Motor neuron (in vitro differentiated cells): Measurements from ENCODE around the gene TESMIN. TPM values are rescaled to one million over a fixed set of nuclear protein-coding genes. Genes with fewer than 3 reads are reported as not detected.

ENCODE experiments used
- ATAC-seq, 8 experiments: fragments of 200-7000 bp; cut with Tn5 transposase; replicated peaks in 6 of 8; 2 replicates each; pipeline ENCODE4 v1.8.0; 2021; ENCODE audit warnings: mild to moderate bottlenecking in 8 of 8, moderate library complexity in 8 of 8
- H3K27ac ChIP-seq, 2 donors: fragments of 250-450 bp; sonication (Bioruptor Pico); 2 replicates each; pipeline ENCODE4 v1.9.0; 2021; ENCODE audit warnings: antibody characterized with exemption in 2 of 2, mild to moderate bottlenecking in 2 of 2, moderate library complexity in 1 of 2
- H3K4me1 ChIP-seq, 2 donors: fragments of 250-450 bp; sonication (Bioruptor Pico); replicated peaks in 1 of 2; 2 replicates each; pipeline ENCODE4 v1.6.1; 2021; ENCODE audit warnings: antibody characterized with exemption in 2 of 2, mild to moderate bottlenecking in 2 of 2, moderate library complexity in 1 of 2
- H3K4me3 ChIP-seq, 5 donors: fragments of 250-450 bp; sonication (Bioruptor Pico); 2 replicates each; pipeline ENCODE4 v1.9.0; 2021; ENCODE audit warnings: antibody characterized with exemption in 5 of 5, mild to moderate bottlenecking in 5 of 5, moderate library complexity in 4 of 5
- WGBS, 10 experiments: fragments of 450-650 bp; shearing (Covaris generic); methylation state at CpG; one replicate each; pipeline ENCODE4 v1.0.0; 2022; 5-methylcytosine and 5-hydroxymethylcytosine counted together
- in situ Hi-C, 9 experiments: fragments of 400-800 bp; cut with MboI; loops; one replicate each; pipeline ENCODE4 v1.15.0; 2021; ENCODE audit warnings: low sequenced_read_pairs in 9 of 9, low pct_unique_long_range_greater_than_20kb in 2 of 9; ENCODE audit not compliant: unreplicated experiment in 9 of 9
- total RNA-seq, 8 experiments: library from RNA; unstranded; fragments of 300-600 nt; gene quantifications; 2 replicates each; pipeline versions ENCODE4 v1.2.3 to v1.2.4, GENCODE V29; 2022

TESMIN gene
- total RNA-seq, 8 experiments from 2014 or later, result 0.36 to 17.8 (median 5.2) TPM

DNA sequence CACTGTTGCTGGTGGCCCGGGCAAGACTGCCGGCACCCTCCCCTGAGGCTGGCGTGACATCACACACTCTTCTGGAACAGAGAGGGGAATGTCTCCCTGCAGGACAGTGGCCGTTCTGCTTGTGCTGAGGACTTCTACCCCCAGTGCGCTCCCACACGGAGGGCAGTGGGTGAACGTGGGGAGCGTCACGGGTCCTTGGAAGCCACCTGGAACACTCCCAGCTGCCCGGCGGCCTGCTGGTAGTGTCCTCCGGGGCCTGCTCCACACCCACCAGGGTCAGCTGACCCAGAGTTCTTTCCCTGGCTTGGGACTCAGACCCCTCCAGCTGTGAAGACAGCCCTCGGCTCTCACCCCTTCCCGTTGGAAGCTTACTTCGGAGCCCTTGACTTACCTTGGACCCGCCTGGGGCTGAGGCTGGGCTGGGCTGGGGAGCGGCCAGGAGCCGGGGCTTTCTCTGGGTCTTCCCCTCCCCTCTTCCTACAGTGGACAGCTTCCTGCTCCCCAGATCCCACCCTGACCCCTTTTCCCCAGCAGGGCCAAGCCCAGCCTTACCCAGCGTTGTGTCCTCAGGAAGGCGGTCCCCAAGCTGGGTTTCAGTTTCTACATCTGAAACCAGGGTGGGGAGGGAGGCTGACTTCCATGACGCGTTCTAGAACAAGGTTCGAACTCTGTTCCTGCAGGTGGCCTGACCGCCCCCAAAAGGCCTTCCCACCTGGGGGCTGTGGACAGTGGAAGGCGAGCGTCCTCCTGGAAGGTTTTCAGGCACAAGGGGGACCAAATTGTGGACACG lies 81.8 kb downstream of the TESMIN start:
- no peak overlapping the region for H3K27ac ChIP-seq
- WGBS, 10 experiments, result 47 to 100% (median 80%) methylated on average over 1 to 7 of the region's 27 CpGs; no CpG with 5 or more reads in 5 of the 10 experiments
- no peak for ATAC-seq
- in situ Hi-C loops, result no loop called here
- H3K4me3 ChIP-seq, result no peak overlapping the region
- no peaks in the 10 kb centered on the region for H3K4me1 ChIP-seq

DNA sequence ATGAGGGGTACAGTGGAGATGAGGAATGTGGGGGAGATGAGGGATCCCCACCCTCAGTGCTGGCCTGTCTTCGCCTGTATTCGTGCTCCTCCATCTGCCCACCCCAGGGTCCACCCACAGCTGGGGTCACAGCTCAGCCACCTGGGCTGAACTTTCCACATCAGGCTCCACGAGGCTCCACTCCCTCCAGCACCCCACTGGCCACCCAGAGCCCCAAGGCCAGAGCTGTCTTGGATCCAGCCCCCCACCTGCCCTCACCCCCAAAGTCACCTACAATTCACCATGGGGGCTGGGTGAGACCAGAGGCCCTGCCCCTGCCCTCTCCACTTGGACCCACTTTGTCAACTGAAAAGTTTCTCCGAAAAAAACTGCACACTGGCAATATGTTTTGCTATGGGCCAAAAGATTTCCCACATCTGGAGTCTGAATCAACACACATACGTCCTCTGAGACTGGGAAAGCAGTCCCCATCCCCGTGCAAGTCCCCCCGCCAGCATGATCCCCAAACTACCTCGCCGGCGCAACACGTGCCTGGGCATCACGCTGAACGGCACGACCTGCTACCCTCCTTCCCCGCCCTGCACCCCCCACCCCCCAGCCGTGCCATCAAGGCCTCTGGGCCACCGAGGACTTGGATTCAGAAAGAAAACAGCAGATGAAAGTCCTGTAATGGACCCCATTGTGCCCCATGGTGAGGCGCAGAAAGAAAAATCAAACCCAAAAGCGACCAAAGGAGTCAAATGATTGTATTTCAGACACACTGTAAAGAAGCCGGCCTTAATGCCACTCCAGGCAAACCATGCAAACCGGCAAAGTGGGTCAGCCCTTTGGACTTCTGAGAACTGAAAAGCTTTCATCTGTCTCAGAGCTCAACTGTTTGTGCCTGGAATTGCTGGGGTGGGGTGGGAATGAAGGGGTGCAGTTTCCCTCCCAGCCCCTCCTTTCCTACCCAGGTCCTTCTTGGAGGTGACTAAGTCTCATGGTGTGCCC lies 83.5 kb downstream of the TESMIN start:
- WGBS, 10 experiments, result 20 to 100% (median 80%) methylated on average over 1 to 3 of the region's 21 CpGs; no CpG with 5 or more reads in 5 of the 10 experiments
- H3K27ac ChIP-seq, result no peak overlapping the region
- no peaks in the 10 kb centered on the region for H3K4me1 ChIP-seq
- in situ Hi-C loops, result no loop called here
- no peak overlapping the region for H3K4me3 ChIP-seq
- no peak for ATAC-seq

DNA sequence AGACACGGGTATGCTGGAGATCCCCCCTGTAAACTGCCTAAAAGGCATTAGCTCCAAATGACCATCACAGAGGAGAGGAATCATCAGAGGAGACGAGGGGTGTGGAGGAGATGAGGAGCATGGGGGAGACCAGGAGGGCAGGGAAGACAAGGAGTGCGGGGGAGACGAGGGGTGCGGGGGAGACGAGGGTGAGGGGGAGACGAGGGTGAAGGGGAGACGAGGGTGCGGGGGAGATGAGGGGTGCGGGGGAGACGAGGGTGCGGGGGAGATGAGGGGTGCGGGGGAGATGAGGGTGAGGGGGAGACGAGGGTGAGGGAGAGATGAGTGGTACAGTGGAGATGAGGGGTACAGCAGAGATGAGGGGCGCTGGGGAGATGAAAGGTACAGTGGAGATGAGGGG lies 84.5 kb downstream of the TESMIN start:
- no CpG with 5 or more reads among the region's 15 CpGs for WGBS, 10 experiments
- no peak for ATAC-seq
- in situ Hi-C loops, result no loop called here
- Histone ChIP-seq H3K4me1 (no peaks in the 10 kb centered on the region), H3K4me3 (no peak overlapping the region), H3K27ac (no peak overlapping the region)

DNA sequence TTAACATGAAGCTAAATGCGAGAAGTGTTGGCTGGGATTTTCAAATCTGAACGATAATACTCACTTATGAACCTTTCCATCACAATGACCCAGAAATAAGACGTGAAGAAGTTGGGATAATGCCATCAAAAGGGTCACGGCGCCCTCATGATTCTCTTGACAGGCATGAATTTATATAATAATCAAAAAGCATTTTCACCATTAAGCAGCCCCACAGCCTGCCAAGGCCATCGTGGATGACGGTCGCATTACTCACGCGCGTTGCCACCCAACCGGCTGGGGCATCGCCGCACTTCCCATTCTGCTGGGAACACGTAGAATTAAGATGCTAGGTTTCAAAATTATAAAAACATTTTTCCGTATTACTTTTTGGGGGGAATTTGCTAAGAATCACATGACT lies 85.9 kb downstream of the TESMIN start:
- H3K4me3 ChIP-seq, result no peak overlapping the region
- 70 to 100% (median 86%) methylated on average over 2 to 14 of the region's 16 CpGs; no CpG with 5 or more reads in 2 of the 10 experiments for whole genome bisulfite sequencing, 10 experiments
- no peak for ATAC-seq
- no peak overlapping the region for H3K27ac ChIP-seq
- in situ Hi-C loops, result no loop called here
- H3K4me1 ChIP-seq, result no peaks in the 10 kb centered on the region

DNA sequence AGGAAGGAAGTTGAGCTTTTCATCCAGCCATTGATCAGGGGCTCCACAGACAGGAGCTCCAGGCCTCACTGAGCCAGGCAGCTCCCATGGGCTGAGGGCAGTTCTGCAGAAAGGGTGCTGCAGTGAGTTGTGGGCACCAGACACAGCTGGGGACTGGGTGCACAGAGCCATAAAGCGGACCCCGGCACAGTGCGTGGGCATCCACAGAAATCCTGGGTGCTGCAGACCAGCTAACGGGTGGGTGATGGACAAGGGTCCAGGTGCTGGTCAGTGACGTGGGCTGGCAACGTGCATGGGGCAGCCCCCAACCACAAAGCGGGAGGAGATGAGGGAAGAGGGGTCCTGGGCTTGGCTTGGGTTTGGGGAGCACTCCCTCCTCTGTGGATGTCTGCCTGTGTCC lies 86.4 kb downstream of the TESMIN start:
- no peak for ATAC-seq
- 80 to 100% (median 93%) methylated on average over 1 to 3 of the region's 7 CpGs; no CpG with 5 or more reads in 7 of the 10 experiments for WGBS, 10 experiments
- H3K4me3 ChIP-seq, result no peak overlapping the region
- in situ Hi-C loops, result no loop called here
- no peaks in the 10 kb centered on the region for H3K4me1 ChIP-seq
- H3K27ac ChIP-seq, result no peak overlapping the region

DNA sequence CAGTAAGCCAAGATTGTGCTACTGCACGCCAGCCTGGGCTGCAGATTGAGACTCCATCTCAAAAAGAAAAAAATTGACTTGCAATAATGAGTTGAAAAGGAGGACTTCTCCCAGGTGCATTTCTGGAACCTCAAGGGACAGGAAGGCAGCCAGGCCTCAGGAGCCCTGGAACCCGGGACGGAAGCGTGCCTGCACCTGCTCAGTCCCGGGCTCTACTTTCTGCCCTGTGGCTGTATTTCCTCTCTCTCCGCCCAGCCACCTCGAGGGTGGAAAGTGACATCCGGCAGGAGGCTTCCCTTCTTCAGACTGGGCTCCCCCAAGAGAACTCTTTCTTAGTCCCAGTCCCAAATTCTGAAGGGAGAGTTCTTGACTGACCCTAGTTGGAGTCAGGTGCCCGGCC lies 87.2 kb downstream of the TESMIN start:
- H3K4me3 ChIP-seq, result no peak overlapping the region
- H3K27ac ChIP-seq, result no peak overlapping the region
- WGBS, 10 experiments, result 17 to 90% (median 67%) methylated on average over 1 to 7 of the region's 9 CpGs; no CpG with 5 or more reads in 5 of the 10 experiments
- in situ Hi-C loops, result no loop called here
- peaks cover 0 to 3% of the 10 kb centered on the region in 2 donors for H3K4me1 ChIP-seq
- ATAC-seq, result no peak

DNA sequence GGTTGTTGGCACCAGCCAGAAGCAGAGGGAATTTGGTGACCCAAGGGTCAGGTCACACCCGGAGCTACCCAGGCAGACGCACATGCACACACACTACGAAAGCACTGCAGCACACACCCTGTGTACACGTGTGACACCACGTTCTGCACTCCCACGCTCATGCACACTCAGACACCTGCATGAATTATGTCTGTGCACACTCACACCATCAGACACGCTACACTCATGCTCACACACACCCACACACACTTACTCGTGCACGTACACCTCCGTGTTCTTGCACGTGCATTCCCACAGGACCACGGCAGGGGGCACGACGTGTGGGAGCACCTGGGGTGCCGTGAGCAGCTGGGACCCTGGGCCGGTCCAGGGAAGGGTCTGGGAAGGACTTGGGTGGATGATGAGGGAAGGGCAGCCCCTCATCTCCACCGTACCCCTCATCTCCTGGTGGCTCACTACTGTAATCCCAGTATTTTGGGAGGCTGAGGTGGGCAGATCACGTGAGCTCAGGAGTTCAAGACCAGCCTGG lies 87.8 kb downstream of the TESMIN start:
- peaks cover 0 to 7% of the 10 kb centered on the region in 2 donors for H3K4me1 ChIP-seq
- no peak for ATAC-seq
- H3K27ac ChIP-seq, result no peak overlapping the region
- WGBS, 10 experiments, result 62 to 100% (median 80%) methylated on average over 1 to 11 of the region's 18 CpGs; no CpG with 5 or more reads in 4 of the 10 experiments
- no peak overlapping the region for H3K4me3 ChIP-seq
- in situ Hi-C loops, result no loop called here

DNA sequence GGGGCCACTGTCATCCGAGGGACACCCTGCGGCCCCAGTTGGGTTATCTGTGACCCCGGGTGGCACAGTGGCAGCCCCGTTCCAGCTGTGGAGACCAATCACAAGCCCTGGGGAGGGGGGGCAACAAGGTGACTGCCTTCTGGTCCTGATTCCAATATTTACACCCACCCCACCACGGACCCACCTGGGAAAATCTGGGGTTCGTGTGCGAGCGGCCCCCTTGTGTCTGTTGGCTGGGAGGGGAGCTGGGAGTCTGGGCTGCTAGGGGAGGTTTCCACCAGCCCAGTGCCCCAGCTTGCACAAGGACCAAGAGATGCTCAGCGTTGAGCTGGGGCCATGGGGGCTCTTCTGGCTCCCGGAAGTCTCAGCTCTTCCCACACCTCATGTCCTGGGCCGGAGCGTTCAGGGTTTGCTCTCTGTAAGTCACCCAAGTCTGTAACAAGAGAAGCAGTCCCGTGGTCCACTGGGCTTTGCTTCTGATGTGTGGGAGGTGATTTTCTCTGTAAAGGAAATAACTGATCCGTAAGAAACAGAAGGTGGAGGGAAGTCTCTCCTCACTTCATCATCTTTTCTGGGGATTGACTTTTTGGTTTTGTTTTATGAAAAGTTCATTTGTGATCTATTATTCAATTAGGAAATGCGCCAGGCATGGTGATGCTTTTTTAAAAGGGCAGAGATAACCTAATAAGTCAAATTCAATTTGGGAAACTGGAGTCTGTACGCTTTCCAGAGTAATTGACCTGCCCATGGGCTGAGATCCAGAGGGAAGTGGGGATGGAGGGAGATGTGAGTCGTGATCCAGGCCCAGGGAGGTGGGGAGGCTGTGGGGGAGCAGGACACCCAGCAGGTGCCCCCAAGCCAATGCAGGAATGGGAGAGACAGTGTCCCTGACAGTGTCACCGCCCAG lies 89.4 kb downstream of the TESMIN start:
- no peak overlapping the region for H3K27ac ChIP-seq
- 0 to 72% (median 52%) methylated on average over 1 to 11 of the region's 18 CpGs; no CpG with 5 or more reads in 2 of the 10 experiments for WGBS, 10 experiments
- ATAC-seq, result no peak
- in situ Hi-C loops, result no loop called here
- no peak overlapping the region for H3K4me3 ChIP-seq
- peaks cover 0 to 7% of the 10 kb centered on the region in 2 donors for H3K4me1 ChIP-seq

DNA sequence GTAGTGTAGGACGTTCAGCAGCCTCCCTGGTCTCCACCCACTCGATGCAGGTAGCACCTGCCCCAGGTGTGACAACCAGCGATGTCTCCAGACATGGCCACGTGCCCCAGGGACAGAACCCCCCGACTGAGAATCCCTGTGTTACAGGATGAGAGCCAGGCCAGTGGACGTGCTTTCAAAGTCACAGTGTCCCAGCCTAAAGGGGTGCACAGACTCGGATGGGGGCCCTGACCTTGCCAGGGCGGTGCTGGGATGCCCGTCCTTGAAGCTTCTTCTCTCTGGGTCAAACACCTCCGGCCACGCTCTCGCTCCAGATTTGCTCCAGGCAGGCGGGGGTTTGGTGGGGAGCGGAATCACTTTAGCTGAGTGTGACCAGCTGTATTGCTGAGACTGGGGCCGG lies 90.3 kb downstream of the TESMIN start:
- in situ Hi-C loops, result no loop called here
- H3K4me1 ChIP-seq, result peaks cover 0 to 7% of the 10 kb centered on the region in 2 donors
- no peak for ATAC-seq
- no peak overlapping the region for H3K4me3 ChIP-seq
- 63 to 88% (median 72%) methylated on average over 1 to 10 of the region's 15 CpGs; no CpG with 5 or more reads in 4 of the 10 experiments for WGBS, 10 experiments
- H3K27ac ChIP-seq, result no peak overlapping the region

DNA sequence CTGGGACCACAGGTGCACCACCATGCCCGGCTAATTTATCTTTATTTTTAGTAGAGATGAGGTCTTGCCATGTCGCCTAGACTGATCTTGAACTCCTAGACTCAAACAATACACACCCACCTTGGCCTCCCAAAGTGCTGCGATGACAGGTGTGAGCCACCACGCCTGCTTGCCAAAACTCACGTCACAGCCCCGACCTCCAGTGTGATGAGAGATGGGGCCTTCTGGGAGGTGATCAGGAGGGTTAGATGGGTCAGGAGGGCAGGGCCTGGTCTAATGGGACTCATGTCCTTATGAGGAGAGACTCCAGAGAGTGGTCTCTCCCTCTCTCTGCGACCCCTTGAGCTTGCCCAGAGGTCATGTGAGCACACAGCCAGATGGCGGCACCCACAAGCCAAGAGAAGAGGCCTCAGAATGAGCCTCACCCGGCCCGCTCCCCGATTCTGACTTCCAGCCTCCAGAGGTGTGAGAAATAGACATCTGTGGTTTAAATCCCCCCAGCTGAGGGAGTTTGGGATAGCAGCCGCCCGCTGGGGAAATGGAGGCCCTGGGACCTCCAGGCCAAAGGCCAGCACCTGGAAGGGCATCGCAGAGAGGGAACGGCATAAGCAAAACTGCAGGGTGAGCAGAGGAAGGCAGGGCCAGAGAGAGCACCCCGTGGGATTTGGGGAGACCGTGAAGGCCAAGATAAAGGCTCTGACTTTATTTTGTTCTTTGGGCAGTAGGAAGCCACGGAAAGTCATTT lies 91.1 kb downstream of the TESMIN start:
- no peak overlapping the region for H3K27ac ChIP-seq
- no peak for ATAC-seq
- H3K4me1 ChIP-seq, result peaks cover 0 to 7% of the 10 kb centered on the region in 2 donors
- WGBS, 10 experiments, result 75 to 100% (median 81%) methylated on average over 1 to 11 of the region's 18 CpGs; no CpG with 5 or more reads in 1 of the 10 experiments
- in situ Hi-C loops, result no loop called here
- H3K4me3 ChIP-seq, result no peak overlapping the region

DNA sequence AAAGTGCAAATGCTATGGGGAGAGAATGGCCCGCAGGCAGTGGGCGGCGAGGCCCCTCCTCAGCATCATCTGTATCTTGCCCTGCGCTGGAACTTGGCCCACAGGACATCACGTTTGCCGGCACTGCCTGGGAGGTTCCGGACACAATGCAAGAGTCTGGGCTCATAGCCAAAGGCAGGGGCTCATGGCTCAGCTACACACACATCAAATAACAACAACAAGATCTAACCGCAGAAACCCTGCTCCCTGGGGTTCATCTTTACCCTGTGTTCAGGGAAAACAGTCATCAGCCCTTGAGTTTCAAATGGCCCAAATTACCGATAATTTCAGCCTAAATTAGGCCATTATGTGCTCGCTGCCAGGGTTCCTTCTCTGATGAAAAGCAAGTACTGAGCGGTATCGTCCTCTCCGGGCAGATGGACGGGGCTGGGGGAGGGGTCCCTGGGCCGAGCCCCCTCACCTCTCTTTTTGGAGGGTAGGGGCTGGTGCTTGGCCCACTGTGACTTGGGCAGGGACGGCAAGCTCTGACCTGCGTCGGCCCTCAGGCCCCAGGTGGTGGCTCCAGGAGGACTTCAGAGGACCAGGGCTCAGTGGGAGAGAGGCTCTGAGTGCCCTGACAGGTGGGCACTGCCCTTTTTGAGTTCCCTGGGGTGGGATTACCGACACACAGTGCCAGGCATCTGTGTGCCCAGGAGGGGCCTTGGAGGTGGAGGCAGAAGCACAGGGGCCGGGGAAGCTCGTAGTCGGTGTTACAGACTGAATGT lies 92.0 kb downstream of the TESMIN start:
- WGBS, 10 experiments, result 8 to 67% (median 35%) methylated on average over 3 to 14 of the region's 22 CpGs; no CpG with 5 or more reads in 3 of the 10 experiments
- in situ Hi-C loops, result no loop called here
- H3K27ac ChIP-seq, result no peak overlapping the region
- H3K4me3 ChIP-seq, result no peak overlapping the region
- H3K4me1 ChIP-seq, result peaks cover 0 to 7% of the 10 kb centered on the region in 2 donors
- ATAC-seq, result peak; percentile 84 to 99 (median 97)
